Transverse colon (tissue), 4 donors: ENCODE data around the gene RNF128.

Experiments used
- POLR2A ChIP-seq: fragments of 450-650 bp; IDR thresholded peaks from one replicate; pipeline ENCODE4 v1.6.1; 2016; ENCODE audit warnings: antibody characterized with exemption, mild to moderate bottlenecking, moderate library complexity
- POLR2AphosphoS5 ChIP-seq, 3 donors: sonication (generic); formaldehyde crosslinking; IDR thresholded peaks; one replicate each; pipeline ENCODE4 v1.6.1; 2016; ENCODE audit warnings: antibody characterized with exemption in 3 of 3
- TF ChIP-seq, protein P1 (sequence below), 5 experiments: fragments of 200-600 bp in 3 of 5; fragments of 450-650 bp in 2 of 5; sonication (generic) in 3 of 5; IDR thresholded peaks; 1 replicate in 2 of 5; 2 replicates in 3 of 5; pipeline ENCODE4 v1.5.1; 2016 to 2017; ENCODE audit warnings: antibody characterized with exemption in 5 of 5, inconsistent platforms in 3 of 5, mild to moderate bottlenecking in 2 of 5, moderate library complexity in 1 of 5

DNA sequence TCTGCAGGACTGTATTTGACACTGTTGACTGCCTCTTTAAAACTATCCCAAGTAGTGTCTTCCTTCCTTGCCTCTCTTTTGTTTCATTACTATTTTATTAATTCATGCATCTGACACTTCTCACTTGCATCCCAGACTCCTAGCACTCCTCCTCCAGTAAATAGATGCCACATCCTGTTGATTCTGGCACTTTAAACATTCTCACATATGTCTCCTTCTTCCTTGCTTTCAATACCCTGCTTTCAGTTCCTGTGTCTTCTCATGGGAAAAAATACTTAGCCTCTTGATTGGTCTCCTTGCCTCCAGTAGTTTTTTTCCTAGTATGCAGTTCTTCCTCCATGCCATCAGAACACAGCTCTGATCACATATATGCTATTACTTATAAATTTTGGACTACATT is 5.1 kb downstream of the RNF128 start:
- TF ChIP-seq POLR2AphosphoS5 (IDR thresholded peaks at IDR 0.05) (no peak), POLR2A (no peak)
- TF ChIP-seq, protein P1, sequence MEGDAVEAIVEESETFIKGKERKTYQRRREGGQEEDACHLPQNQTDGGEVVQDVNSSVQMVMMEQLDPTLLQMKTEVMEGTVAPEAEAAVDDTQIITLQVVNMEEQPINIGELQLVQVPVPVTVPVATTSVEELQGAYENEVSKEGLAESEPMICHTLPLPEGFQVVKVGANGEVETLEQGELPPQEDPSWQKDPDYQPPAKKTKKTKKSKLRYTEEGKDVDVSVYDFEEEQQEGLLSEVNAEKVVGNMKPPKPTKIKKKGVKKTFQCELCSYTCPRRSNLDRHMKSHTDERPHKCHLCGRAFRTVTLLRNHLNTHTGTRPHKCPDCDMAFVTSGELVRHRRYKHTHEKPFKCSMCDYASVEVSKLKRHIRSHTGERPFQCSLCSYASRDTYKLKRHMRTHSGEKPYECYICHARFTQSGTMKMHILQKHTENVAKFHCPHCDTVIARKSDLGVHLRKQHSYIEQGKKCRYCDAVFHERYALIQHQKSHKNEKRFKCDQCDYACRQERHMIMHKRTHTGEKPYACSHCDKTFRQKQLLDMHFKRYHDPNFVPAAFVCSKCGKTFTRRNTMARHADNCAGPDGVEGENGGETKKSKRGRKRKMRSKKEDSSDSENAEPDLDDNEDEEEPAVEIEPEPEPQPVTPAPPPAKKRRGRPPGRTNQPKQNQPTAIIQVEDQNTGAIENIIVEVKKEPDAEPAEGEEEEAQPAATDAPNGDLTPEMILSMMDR (IDR thresholded peaks at IDR 0.05) = no peak
